NCI-H524 treated with DMSO at 0.1 percent for 48 hours (cell line): ENCODE data around the gene RPS6KA2.

Experiments used
- DNase-seq: peaks from one replicate; lab custom pipeline; 2025; lab: John Stamatoyannopoulos, UW

Gene RPS6KA2

GRCh38 chr6:166501246-166501645 lies 125.8 kb downstream of the RPS6KA2 start:
- no peak for DNase-seq

DNA sequence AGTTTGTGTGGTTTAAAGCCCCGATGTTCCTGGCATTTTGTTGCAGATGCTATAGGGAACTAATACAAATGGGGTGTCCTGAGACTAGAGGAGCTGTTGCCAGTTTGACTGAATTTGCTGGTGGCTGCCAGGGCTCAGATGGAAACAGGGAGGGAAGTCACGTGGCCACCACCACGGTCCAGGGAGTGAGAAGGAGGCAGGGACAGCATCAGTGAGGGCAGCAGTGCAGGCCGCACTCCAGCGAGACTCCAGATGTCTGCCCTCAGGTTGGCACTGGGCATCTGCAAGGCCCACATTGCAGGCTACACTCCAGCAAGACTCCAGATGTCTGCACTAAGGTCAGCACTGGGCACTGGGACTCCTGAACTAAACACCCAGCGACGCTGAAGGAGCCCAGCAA lies 126.8 kb downstream of the RPS6KA2 start:
- no peak for DNase-seq

GRCh38 chr6:166499350-166500163 lies 127.5 kb downstream of the RPS6KA2 start:
- DNase-seq = no peak

DNA sequence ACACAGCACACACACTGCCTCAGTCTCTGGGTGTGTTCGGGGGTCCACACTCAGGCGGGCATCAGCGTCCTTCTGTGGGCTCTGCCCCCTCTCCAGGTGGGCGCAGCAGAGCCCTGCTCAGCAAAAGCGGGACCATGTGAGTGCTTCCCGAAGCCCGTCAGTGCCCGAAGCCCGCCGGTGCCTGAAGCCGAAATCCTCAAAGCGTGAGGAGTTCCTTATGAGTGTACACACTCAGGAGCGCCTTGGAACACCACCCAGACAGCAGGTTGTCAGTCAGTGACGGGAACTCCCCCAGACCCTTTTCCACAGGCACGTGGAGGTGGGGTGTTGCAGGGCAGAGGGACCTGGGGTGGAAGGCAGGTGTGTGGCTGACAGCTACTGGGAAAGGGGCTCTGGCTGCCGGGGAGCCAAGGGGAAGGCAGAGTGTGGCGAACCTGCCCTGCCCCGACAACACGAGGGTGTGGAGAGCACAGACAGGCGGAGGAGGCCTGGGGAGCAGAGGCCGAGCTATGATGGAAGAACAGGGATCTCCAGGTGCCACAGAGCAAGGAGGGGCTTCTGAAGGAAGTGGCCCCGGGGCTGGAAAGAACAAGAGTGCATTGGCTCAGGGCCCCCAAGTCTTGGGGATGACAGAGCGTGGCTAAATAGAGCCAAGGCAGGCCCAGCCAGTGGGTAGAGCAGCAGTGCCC lies 128.2 kb downstream of the RPS6KA2 start:
- DNase-seq = no peak

DNA sequence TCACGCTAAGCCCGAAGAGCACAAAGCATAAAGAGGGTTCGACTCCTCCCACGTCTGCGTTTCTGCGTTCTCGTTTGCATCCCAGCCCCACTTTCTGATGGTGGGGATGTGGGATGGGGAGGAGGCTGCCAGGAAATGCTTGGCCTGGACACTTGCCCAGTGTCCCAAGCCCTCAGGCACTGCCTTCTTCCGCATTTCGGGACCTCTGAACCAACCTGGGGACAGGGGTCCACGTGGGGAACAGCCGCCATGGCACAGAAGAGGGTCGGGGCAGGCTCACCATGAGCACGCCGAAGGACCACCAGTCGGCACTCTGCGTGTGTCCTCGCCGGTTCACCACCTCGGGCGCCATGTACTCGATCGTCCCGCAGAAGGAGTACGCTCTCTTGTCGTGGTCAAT lies 128.8 kb downstream of the RPS6KA2 start:
- no peak for DNase-seq

GRCh38 chr6:166497087-166497899 lies 129.8 kb downstream of the RPS6KA2 start:
- DNase-seq = no peak

- no peak for DNase-seq
Observed at GRCh38 chr6:166496460-166496859, 130.6 kb downstream of the RPS6KA2 start.

- DNase-seq = no peak
Observed at GRCh38 chr6:166495487-166496314, 131.3 kb downstream of the RPS6KA2 start.

DNA sequence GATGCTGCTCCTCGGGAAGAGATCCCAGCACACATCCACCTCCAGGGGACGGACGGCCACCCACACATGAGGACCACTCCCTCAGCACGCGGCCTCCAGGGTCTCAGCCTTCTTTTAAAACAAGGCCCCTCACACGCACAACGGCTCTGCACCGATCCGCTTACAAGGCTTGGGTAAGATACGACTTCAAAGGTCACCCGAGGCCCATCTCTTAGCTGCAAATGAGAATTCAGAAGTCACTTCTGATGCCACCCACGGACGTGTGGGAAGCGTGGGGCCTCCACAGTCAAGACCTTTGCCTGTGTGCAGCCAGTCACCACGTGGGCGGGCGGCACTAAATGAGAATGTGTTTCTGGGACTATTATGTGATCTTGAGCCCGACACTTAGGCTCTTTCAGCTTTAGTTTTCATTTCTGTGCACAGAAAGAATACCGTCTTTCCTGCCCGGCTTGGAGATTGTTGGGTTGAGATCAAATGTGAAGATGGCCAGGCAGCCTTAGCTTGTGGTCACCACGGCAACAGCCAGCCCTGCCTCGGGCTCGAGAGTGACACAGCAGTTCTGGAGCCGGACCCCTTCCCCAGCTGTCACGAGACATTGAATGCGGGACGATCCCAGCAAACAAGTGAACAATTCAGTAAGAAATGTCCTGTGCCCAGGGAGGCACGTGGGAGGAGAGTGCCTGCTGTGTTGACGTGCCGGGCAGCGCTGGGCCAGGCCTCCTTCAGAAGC lies 132.1 kb downstream of the RPS6KA2 start:
- no peak for DNase-seq

DNA sequence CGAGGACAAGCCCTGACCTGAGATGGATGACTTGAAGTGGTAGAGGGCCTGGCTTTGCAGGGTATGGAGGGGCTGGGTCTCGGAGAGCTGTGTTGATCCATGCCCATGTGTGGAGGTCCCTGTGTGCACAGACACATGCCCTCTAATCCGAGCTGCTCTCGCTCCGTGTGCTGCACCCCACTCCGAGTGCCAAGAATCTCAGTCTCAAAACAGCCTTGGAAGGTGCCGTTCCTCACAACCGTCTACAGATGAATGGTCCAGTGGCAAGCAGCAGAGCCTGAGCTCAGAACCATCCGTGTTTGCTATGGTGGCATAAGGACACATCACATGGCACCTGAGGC lies 133.0 kb downstream of the RPS6KA2 start:
- DNase-seq = no peak

DNA sequence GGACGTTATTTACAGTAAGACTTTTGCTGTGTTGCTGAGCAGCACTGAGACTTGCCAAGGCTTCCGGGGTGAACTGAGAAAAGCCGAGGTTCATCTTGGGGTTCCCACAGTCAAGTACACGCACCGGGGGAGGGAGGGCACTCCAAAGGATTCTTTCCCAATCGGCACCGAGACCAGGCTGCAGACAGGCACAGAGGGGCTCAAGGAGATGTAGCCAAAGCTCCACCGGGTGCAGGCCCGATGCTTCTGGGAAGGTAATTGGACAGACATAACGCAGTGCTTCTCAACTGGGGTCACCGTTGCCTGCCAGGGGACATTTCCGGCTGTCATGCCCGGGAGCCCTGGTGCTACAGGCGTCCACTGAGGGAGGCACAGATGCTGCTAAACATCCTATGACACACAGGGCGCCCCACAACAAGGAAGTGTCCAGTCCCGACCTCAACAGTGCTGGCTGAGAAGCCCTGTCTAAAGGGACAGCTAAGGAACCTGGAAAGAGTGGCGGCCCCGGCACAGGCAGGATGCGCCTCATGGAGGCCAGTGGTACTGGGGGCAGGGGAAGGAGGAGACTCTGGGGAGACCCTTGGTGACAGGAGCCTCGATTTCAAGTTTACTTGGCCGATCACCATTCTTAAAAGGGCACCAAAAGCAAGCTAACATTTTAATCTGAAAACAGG lies 133.5 kb downstream of the RPS6KA2 start:
- DNase-seq = no peak

GRCh38 chr6:166492092-166492741 lies 134.8 kb downstream of the RPS6KA2 start:
- no peak for DNase-seq

DNA sequence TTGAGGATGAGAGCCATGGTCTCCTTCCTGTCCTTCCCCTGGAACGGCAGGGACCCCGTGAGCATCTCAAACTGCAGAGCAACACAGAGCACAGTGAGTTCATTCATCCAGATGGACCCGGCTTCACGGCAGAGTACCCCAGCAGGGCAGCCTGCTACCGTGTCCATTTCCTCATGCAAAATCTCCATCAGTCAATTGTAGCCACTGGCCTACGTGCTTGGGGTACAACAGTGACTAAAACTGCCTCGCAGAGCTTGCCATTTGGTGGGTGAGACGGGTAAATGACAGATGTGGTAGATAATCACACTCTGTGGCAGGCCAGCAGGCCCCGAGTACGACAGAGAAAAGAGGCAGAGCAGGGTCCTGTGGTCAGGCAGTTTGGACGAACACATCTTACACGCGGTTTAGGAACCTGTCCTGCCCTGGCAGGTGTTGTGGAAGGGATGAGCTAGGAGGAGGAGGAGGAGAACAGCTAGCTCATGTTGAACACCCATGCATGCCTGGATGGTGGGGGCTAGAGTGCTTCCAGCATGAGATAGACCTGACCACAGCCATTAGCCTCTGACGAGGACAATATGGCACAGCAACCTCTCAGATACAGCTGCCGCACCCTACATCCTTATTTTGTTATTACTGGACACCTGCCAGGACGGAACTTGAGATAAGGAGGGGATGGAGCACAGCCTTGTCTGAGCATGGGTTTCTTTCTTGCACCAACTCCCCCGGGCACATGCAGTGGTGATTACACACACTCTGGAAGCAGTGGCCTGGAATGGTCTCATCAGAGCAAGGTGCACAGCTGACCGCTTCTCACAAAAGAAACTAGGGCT lies 136.2 kb downstream of the RPS6KA2 start:
- peak; percentile 50 for DNase-seq

DNA sequence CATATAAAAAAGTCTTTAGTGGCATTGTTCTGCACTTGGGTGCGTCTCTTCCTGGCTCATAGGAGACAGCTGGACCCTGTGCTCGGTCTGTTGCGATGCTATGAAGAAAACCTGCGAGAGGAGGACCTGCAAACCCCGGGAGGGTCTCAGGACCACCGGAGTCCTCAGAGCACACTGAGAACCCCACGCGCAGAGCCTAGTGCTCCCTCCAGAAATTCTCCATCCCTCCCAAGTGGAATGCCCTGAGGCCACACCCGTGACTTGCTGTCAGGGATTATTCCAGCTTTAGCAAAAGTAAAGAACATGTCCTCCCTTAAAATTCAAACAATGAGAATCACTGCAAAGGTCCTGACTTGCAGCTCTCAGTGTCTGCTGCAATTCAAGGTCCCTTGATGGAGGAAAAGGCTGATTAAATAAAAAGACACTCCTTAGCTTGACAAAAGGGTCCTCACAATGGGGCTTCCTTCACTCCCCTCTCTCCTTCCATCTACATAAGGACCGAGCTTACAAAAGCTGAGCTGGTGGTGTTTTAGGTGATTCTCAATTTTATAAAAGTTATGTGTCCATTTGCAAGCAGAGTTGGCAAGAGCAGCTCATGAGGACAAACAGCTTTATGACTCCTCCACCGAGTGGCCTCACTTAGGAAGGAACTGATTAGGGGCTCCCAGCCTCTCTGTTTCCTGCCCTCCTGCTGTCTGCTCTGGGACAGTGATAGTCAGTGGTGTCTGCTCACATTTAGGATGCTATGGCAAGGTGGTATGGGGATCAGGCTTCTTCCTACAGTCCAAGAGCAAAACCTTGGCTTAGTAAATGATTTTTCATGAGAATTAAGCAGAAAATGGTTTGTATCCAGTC lies 137.5 kb downstream of the RPS6KA2 start:
- no peak for DNase-seq

- no peak for DNase-seq
Observed at GRCh38 chr6:166488701-166489100, 138.3 kb downstream of the RPS6KA2 start.

DNA sequence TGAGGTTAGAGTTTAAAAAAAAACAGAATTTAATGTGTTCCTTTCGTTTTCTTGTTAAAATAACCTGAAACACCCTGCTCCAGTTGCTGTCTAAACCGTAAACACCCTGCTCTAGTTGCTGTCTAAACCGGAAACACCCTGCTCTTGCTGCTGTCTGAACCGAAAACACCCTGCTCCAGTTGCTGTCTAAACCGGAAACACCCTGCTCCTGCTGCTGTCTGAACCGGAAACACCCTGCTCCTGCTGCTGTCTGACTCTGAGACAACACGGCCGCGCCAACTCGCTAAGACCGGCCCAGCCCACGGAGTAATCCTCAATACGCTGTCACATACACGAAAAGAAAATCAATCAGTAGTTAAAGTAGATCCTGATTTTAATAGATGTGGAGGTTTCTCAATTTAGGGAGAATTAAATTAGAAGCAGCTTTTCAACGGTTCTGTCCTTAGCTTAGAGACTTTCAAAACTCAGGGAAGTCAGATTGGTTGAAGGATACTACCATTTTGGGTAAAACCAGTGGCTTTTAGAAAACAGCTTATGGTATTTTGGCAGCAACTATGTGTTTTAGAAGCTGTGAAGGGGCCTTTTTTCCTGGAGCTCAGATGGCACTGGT lies 138.9 kb downstream of the RPS6KA2 start:
- no peak for DNase-seq

DNA sequence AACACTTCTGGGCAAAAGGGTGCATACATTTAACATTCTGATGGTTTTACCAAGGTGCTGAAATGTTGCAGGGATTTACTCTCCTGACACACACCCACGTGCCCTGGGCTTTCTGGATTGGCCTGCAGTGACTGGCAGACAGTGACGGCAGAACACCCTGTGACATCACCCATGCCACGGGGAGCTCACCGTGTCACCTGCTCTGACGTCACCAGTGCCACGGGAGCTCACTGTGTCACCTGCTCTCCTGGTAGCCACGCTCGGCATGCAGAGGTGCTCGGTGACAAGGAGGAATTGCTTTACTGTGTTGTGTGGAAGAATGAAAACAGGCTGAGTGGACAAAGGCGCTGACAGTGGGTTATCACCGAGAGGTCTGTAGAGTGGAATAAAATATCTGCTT lies 139.9 kb downstream of the RPS6KA2 start:
- no peak for DNase-seq

GRCh38 chr6:166486536-166486880 lies 140.5 kb downstream of the RPS6KA2 start:
- no peak for DNase-seq
